GM15510 (cell line): ENCODE results near the gene TAOK3.

Experiments
- POLR2A ChIP-seq: IDR thresholded peaks from 3 replicates; pipeline ENCODE4 v1.6.1; 2011; ENCODE audit warnings: borderline replicate concordance; ENCODE audit not compliant: insufficient read length; ENCODE audit errors: extremely low read depth

The TAOK3 gene

GRCh38 chr12:118377021-118377883, 4.5 kb upstream of the TAOK3 start:
- no peak for TF ChIP-seq POLR2A

GRCh38 chr12:118376089-118377020, 3.6 kb upstream of the TAOK3 start, which contains the start of gene SUDS3:
Gene SUDS3 (plus strand): TSS chr12:118376555. CDS start chr12:118376692, 137 bp downstream.
- TF ChIP-seq POLR2A = peak; percentile 63

- TF ChIP-seq POLR2A = no peak
Measured at GRCh38 chr12:118375348-118375747, 2.6 kb upstream of the TAOK3 start.

GRCh38 chr12:118374909-118375308, 2.2 kb upstream of the TAOK3 start:
- TF ChIP-seq POLR2A = no peak

GRCh38 chr12:118374126-118374725, 1.5 kb upstream of the TAOK3 start:
- no peak for TF ChIP-seq POLR2A

GRCh38 chr12:118373616-118374015, 909 bp upstream of the TAOK3 start:
- TF ChIP-seq POLR2A = no peak

- no peak for TF ChIP-seq POLR2A
Measured at GRCh38 chr12:118371321-118372282, 1.1 kb downstream of the TAOK3 start.

- no peak for TF ChIP-seq POLR2A
Measured at GRCh38 chr12:118370601-118371000, 2.1 kb downstream of the TAOK3 start.

GRCh38 chr12:118368821-118369220, 3.9 kb downstream of the TAOK3 start:
- no peak for TF ChIP-seq POLR2A

- TF ChIP-seq POLR2A = no peak
Measured at GRCh38 chr12:118361889-118362288, 10.8 kb downstream of the TAOK3 start.

- TF ChIP-seq POLR2A = no peak
Measured at GRCh38 chr12:118361092-118361404, 11.7 kb downstream of the TAOK3 start.

GRCh38 chr12:118359541-118359915, 13.2 kb downstream of the TAOK3 start:
- no peak for TF ChIP-seq POLR2A

- TF ChIP-seq POLR2A = no peak
Measured at GRCh38 chr12:118358612-118359540, 13.8 kb downstream of the TAOK3 start.

GRCh38 chr12:118358008-118358359, 14.7 kb downstream of the TAOK3 start:
- TF ChIP-seq POLR2A = no peak
